Measurements from ENCODE around the gene FILIP1.

DNA sequence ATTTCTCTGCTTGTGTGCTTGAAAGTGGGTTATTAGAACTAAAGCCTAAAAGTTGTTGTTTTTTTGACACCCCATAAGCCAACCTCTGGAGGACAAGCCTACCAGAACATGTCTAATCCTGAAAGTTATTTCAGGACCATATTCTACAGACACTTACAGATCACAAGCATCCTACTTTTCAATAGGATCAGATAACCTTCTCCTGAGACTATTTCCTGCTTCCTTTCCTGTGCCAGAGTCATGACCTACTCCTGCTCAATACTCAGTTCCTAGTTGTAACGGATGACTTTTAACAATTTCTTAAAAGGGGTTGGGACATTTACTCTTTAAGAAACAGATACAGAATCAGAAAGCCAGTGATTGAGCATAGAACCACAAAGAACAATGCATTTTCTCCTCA lies 5.3 kb upstream of the FILIP1 start:
- TF ChIP-seq CTCF (IDR thresholded peaks at IDR 0.05; ENCODE audit: insufficient read depth, low read length, poor library complexity, severe bottlenecking) (no peak), EZH2phosphoT487 (conservative IDR thresholded peaks at IDR 0.05; ENCODE audit: low read length) (no peak)

Measured in SU-DHL-6 (cell line).